A549 (cell line): ENCODE measurements around the gene MTA3. TPM values are rescaled to one million over a fixed set of nuclear protein-coding genes. Genes with fewer than 3 reads are reported as not detected.
A peak's percentile ranks its signal among the peaks of the same experiment; 100 is the strongest.

ENCODE experiments used
- ATAC-seq, 2 experiments: fragments of 200-7000 bp in 1 of 2; fragments of >200 bp in 1 of 2; cut with Nextera tagmentation in 1 of 2; cut with Tn5 transposase in 1 of 2; 3 replicates each; pipeline versions ENCODE4 v1.8.0 to v1.9.1; 2018 to 2020; ENCODE audit warnings: mild to moderate bottlenecking in 1 of 2, moderate library complexity in 1 of 2
- CTCF ChIA-PET: fragments of 300-600 bp; sonication (Branson Sonifier 250); formaldehyde crosslinking; extraction: SDS; loops from one replicate; lab custom pipeline; 2021; ENCODE audit warnings: antibody characterized with exemption, inconsistent platforms; lab: Yijun Ruan, JAX
- POLR2A ChIA-PET: fragments of 350-600 bp; formaldehyde crosslinking; extraction: SDS; loops from one replicate; lab custom pipeline; 2021; ENCODE audit warnings: antibody characterized with exemption, inconsistent platforms; lab: Yijun Ruan, JAX
- DNase-seq, 2 experiments: peaks; one replicate each; pipeline versions ENCODE4 v3.0.0 to v3.0.0-alpha.2; 2011 to 2016; ENCODE audit warnings: low read depth in 1 of 2, low spot score in 1 of 2
- FAIRE-seq: peaks from 2 replicates; lab custom pipeline; 2011; peaks lifted over from hg19 to GRCh38; lab: Jason Lieb, UNC
- H3K27ac ChIP-seq, 2 experiments: fragments of >200 bp; sonication (Bioruptor Twin); formaldehyde crosslinking; 3 replicates each; pipeline ENCODE4 v1.5.1; 2016 to 2017
- H3K4me1 ChIP-seq: fragments of >200 bp; sonication (Bioruptor Twin); formaldehyde crosslinking; 3 replicates; pipeline ENCODE4 v1.6.1; 2016
- H3K4me2 ChIP-seq: fragments of >200 bp; sonication (Bioruptor Twin); formaldehyde crosslinking; 3 replicates; pipeline ENCODE4 v1.6.1; 2016
- H3K4me3 ChIP-seq: fragments of >200 bp; sonication (Bioruptor Twin); formaldehyde crosslinking; 3 replicates; pipeline ENCODE4 v1.5.1; 2016
- H3K9me3 ChIP-seq: fragments of >200 bp; sonication (Bioruptor Twin); formaldehyde crosslinking; 3 replicates; pipeline ENCODE4 v1.6.1; 2016
- CBX2 ChIP-seq: fragments of 200-600 bp; sonication (generic); IDR thresholded peaks from 2 replicates; pipeline ENCODE4 v1.6.1; 2016; ENCODE audit warnings: low read depth, mild to moderate bottlenecking, borderline replicate concordance
- CEBPB ChIP-seq, 2 experiments: fragments of >200 bp in 1 of 2; sonication (Bioruptor Twin) in 1 of 2; formaldehyde crosslinking in 1 of 2; IDR thresholded peaks; 2 replicates each; pipeline ENCODE4 v1.6.1; 2012 to 2016
- EP300 ChIP-seq, 2 experiments: fragments of >200 bp; sonication (Bioruptor Twin); formaldehyde crosslinking; IDR thresholded peaks; 2 replicates in 1 of 2; 3 replicates in 1 of 2; pipeline ENCODE4 v1.6.1; 2016 to 2017
- HEYL ChIP-seq: fragments of 250-450 bp; sonication (Bioruptor Pico); IDR thresholded peaks from 2 replicates; pipeline ENCODE4 v1.8.0; 2021; ENCODE audit warnings: mild to moderate bottlenecking, moderate library complexity
- HOXB13 ChIP-seq: fragments of 250-450 bp; sonication (Bioruptor Pico); IDR thresholded peaks from 2 replicates; pipeline ENCODE4 v1.5.0; 2020; ENCODE audit warnings: low read depth, mild to moderate bottlenecking, moderate library complexity
- KDM5A ChIP-seq: fragments of 200-600 bp; sonication (generic); IDR thresholded peaks from 2 replicates; pipeline ENCODE4 v1.6.1; 2016; ENCODE audit warnings: antibody characterized with exemption, mild to moderate bottlenecking
- MAFK ChIP-seq: fragments of 450-650 bp; IDR thresholded peaks from 2 replicates; pipeline ENCODE4 v1.6.1; 2014; ENCODE audit not compliant: partially characterized antibody
- MAZ ChIP-seq: fragments of 150-350 bp; IDR thresholded peaks from 2 replicates; pipeline ENCODE4 v1.6.1; 2014; ENCODE audit warnings: antibody characterized with exemption, low read depth, low read length, borderline replicate concordance
- MYC ChIP-seq: IDR thresholded peaks from 2 replicates; pipeline ENCODE4 v1.6.1; 2012; ENCODE audit warnings: mild to moderate bottlenecking, inconsistent platforms, low read length, improper control_type of control experiment, borderline replicate concordance
- NPAS2 ChIP-seq: fragments of 250-450 bp; sonication (Bioruptor Pico); IDR thresholded peaks from 2 replicates; pipeline ENCODE4 v1.8.0; 2022; ENCODE audit warnings: mild to moderate bottlenecking, moderate library complexity, borderline replicate concordance
- NR3C1 ChIP-seq: fragments of >200 bp; sonication (Bioruptor Twin); formaldehyde crosslinking; IDR thresholded peaks from 3 replicates; pipeline ENCODE4 v1.6.1; 2017
- PHF8 ChIP-seq: fragments of 200-600 bp; sonication (generic); IDR thresholded peaks from 2 replicates; pipeline ENCODE4 v1.6.1; 2016; ENCODE audit warnings: low read depth, mild to moderate bottlenecking, antibody characterized with exemption, moderate library complexity, borderline replicate concordance
- RNF2 ChIP-seq: fragments of 200-600 bp; sonication (generic); IDR thresholded peaks from 2 replicates; pipeline ENCODE4 v1.6.1; 2016; ENCODE audit warnings: low read depth, mild to moderate bottlenecking, antibody characterized with exemption, moderate library complexity, borderline replicate concordance
- SREBF2 ChIP-seq: fragments of 450-650 bp; IDR thresholded peaks from 2 replicates; pipeline ENCODE4 v1.6.1; 2014; ENCODE audit warnings: mild to moderate bottlenecking, moderate library complexity
- TFCP2L1 ChIP-seq: fragments of 250-450 bp; sonication (Bioruptor Pico); IDR thresholded peaks from 2 replicates; pipeline ENCODE4 v1.5.0; 2021; ENCODE audit warnings: mild to moderate bottlenecking
- WGBS: methylation state at CpG from one replicate; pipeline ENCODE4 v1.1.6; 2017; ENCODE audit errors: missing lambda C conversion rate; 5-methylcytosine and 5-hydroxymethylcytosine counted together
- polyA plus RNA-seq, 4 experiments: library from polyadenylated mRNA; depleted of rRNA in 3 of 4; stranded (reverse); fragments of >200 nt; fragmentation: RNase III in 1 of 4; extraction: RNeasy Plus Mini Kit Qiagen cat#74134 plus additional on column Dnase treatment in 1 of 4; gene quantifications; 2 replicates in 3 of 4; 3 replicates in 1 of 4; pipeline ENCODE4 v1.2.3, GENCODE V29; 2011 to 2017
- TF ChIP-seq, protein P1 (sequence below): IDR thresholded peaks from 2 replicates; pipeline ENCODE4 v1.6.1; 2012
- TF ChIP-seq, protein P2 (sequence below): fragments of >200 bp; sonication (Bioruptor Twin); formaldehyde crosslinking; IDR thresholded peaks from 2 replicates; pipeline ENCODE4 v1.6.1; 2016
- TF ChIP-seq, protein P3 (sequence below): fragments of 150-350 bp; IDR thresholded peaks from 2 replicates; pipeline ENCODE4 v1.6.1; 2014; ENCODE audit warnings: low read depth, mild to moderate bottlenecking, low read length
- TF ChIP-seq, protein P4 (sequence below): fragments of >200 bp; sonication (Bioruptor Twin); formaldehyde crosslinking; IDR thresholded peaks from 3 replicates; pipeline ENCODE4 v1.5.1; 2016
- TF ChIP-seq, protein P5 (sequence below): fragments of 250-450 bp; sonication (Bioruptor Pico); IDR thresholded peaks from 2 replicates; pipeline ENCODE4 v1.5.0; 2020; ENCODE audit warnings: low read depth, mild to moderate bottlenecking, moderate library complexity

MTA3 gene
- polyA plus RNA-seq, 2 of the 4 experiments (the other 2 are of a cell fraction), result 49.3 to 74.1 TPM

DNA sequence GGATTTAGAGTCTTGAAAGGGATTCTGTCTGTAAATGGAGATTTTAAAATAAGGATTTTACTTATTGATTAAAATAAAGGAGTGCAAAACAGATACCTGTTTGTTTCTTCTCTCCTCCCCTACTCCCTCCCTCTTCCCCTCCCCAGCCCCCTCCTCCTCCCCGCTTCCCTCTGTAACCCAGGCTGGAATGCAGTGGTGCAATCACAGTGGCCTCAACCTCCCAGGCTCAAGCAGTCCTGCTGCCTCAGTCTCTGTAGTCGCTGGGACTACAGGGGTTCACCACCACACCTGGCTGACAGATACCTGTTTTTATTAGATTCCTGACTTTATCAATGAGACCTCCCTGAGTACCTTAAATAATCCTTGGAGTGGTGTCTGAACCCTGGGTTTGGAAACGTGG is 138.4 kb downstream of the MTA3 start (continued):
- no peak for TF ChIP-seq CEBPB (IDR thresholded peaks at IDR 0.05)

DNA sequence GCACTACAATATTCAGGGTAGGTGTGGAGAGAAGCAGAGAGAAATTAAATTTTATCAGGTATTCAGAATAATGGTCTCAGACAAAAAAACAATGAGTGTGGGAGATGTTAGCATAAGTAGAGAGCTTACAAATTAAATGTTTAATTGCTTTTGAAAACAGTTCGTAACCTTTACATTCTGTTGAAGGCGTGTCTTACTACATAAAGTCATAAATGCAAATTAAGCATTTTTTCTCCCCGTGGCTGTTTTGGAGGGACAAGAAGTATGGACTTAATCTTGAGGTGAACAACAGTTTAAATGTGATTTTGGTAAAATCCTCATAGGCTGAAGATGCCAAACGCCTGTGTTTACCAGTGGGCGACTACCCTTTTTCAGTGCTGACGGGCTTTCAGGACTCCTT is 139.7 kb downstream of the MTA3 start:
- H3K9me3 ChIP-seq, result no peaks in the 10 kb centered on the region
- TF ChIP-seq, protein P1, sequence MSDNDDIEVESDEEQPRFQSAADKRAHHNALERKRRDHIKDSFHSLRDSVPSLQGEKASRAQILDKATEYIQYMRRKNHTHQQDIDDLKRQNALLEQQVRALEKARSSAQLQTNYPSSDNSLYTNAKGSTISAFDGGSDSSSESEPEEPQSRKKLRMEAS, result no peak
- TF ChIP-seq, protein P2, sequence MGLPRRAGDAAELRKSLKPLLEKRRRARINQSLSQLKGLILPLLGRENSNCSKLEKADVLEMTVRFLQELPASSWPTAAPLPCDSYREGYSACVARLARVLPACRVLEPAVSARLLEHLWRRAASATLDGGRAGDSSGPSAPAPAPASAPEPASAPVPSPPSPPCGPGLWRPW, result no peak
- no peak for TF ChIP-seq HEYL (CRISPR knock-in tag)
- TF ChIP-seq MAZ, result no peak
- TF ChIP-seq NR3C1, result no peak
- TF ChIP-seq PHF8, result no peak
- TF ChIP-seq MAFK, result peak; percentile 86
- TF ChIP-seq, all 56 proteins: peak for 1
- 78% methylated on average over 6 of the region's 6 CpGs for WGBS
- Histone ChIP-seq H3K27ac (no peak overlapping the region), H3K4me2 (no peak overlapping the region), H3K4me3 (no peak overlapping the region), H3K4me1 (no peaks in the 10 kb centered on the region)
- CTCF ChIA-PET, result interaction anchor here (0.7 kb wide), 1 partner anchor 102 kb away, joined by 3 read pairs; no protein-coding TSS in a partner anchor
- ATAC-seq (no peak), FAIRE-seq (no peak), DNase-seq (no peak)
- POLR2A ChIA-PET, result no interaction called here

DNA sequence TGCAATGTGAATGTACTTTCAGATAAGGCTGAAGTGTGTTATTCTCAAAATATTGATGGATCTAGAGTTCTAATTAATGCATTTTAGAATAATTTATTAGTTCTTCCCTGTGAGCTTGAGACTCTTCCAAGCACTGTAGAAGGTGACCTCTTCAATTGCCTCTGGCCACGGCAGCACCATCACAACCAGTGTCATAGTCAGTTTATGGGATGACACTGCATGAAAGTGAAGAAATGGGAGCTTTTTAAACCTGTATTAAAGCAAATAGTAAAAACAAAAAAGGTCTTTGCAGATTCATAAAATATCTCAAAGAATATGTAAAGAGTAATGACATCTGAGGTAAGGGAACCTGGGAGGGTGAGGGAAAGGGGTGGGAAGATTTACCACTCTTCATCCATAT is 143.5 kb downstream of the MTA3 start:
- H3K4me2 ChIP-seq, result no peak overlapping the region
- FAIRE-seq (no peak), ATAC-seq (no peak), DNase-seq (no peak)
- no peak overlapping the region for H3K4me3 ChIP-seq
- no peaks in the 10 kb centered on the region for H3K9me3 ChIP-seq
- TF ChIP-seq, protein P3, sequence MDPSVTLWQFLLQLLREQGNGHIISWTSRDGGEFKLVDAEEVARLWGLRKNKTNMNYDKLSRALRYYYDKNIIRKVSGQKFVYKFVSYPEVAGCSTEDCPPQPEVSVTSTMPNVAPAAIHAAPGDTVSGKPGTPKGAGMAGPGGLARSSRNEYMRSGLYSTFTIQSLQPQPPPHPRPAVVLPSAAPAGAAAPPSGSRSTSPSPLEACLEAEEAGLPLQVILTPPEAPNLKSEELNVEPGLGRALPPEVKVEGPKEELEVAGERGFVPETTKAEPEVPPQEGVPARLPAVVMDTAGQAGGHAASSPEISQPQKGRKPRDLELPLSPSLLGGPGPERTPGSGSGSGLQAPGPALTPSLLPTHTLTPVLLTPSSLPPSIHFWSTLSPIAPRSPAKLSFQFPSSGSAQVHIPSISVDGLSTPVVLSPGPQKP, result no peak
- TF ChIP-seq RNF2 (no peak), CBX2 (no peak), NPAS2 (no peak), PHF8 (no peak), EP300 (IDR thresholded peaks at IDR 0.05) (no peak), HOXB13 (no peak), SREBF2 (no peak), TFCP2L1 (no peak), KDM5A (no peak), MYC (no peak)
- TF ChIP-seq, protein P2, result no peak
- TF ChIP-seq, protein P4, sequence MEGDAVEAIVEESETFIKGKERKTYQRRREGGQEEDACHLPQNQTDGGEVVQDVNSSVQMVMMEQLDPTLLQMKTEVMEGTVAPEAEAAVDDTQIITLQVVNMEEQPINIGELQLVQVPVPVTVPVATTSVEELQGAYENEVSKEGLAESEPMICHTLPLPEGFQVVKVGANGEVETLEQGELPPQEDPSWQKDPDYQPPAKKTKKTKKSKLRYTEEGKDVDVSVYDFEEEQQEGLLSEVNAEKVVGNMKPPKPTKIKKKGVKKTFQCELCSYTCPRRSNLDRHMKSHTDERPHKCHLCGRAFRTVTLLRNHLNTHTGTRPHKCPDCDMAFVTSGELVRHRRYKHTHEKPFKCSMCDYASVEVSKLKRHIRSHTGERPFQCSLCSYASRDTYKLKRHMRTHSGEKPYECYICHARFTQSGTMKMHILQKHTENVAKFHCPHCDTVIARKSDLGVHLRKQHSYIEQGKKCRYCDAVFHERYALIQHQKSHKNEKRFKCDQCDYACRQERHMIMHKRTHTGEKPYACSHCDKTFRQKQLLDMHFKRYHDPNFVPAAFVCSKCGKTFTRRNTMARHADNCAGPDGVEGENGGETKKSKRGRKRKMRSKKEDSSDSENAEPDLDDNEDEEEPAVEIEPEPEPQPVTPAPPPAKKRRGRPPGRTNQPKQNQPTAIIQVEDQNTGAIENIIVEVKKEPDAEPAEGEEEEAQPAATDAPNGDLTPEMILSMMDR, result no peak
- TF ChIP-seq, protein P5, sequence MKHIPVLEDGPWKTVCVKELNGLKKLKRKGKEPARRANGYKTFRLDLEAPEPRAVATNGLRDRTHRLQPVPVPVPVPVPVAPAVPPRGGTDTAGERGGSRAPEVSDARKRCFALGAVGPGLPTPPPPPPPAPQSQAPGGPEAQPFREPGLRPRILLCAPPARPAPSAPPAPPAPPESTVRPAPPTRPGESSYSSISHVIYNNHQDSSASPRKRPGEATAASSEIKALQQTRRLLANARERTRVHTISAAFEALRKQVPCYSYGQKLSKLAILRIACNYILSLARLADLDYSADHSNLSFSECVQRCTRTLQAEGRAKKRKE (CRISPR knock-in tag), result no peak
- H3K27ac ChIP-seq, result no peak overlapping the region
- H3K4me1 ChIP-seq, result no peaks in the 10 kb centered on the region
- ChIA-PET POLR2A (no interaction called here), CTCF (no interaction called here)
- WGBS, result 89% methylated on average over 1 of the region's 1 CpG
